ENCODE measurements around the gene KRT32. TPM values are rescaled to one million over a fixed set of nuclear protein-coding genes. Genes with fewer than 3 reads are reported as not detected.

KRT32 gene
- total RNA-seq, 2 experiments from 2014 or later, result not detected

GRCh38 chr17:41418116-41418860 is 48.9 kb downstream of the KRT32 start:
- Mint-ChIP-seq H3K9me3 (no peaks in the 10 kb centered on the region), H3K4me3 (no peak overlapping the region), H3K27ac (no peak overlapping the region), H3K36me3 (no peaks in the 10 kb centered on the region), H3K27me3 (no peaks in the 10 kb centered on the region), H3K4me1 (ENCODE audit: low read depth) (peaks cover 3% of the 10 kb centered on the region)
- DNase-seq, result no peak
- POLR2A ChIA-PET, result no interaction called here
- CTCF ChIA-PET, result interaction anchor here (0.8 to 1.5 kb wide), 7 partner anchors 10 to 547 kb away, joined by 3 to 8 read pairs (median 4); no protein-coding TSS in a partner anchor
- intact Hi-C loops (cut with micrococcal nuclease), result no loop called here

DNA sequence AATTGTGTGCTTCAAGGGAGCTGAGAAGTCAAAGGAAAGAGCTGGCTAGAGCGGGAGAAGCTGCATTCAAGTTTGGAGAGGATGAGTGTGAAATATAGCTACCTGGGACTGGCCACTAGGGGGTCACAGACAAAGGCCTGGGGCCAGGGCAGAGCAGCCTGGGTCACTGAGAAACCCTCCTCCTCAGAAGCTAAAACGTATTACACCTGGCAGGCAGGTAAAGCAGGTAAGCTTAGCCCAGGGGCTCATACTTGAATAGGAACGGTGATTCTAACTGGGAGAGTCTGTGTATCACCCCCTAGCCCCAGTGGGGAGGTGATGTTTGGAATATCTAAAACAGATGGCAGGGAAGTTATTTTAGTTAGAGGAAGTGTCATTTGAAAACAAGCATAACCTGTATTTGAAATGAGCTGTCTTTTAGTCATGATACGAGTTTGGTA is 49.6 kb downstream of the KRT32 start:
- no peak for DNase-seq
- ChIA-PET CTCF (interaction anchor here (0.6 to 1.5 kb wide), 8 partner anchors 10 to 546 kb away, joined by 3 to 8 read pairs (median 4); no protein-coding TSS in a partner anchor), POLR2A (no interaction called here)
- Mint-ChIP-seq H3K4me1 (ENCODE audit: low read depth) (peaks cover 3% of the 10 kb centered on the region), H3K27me3 (no peaks in the 10 kb centered on the region), H3K9me3 (no peaks in the 10 kb centered on the region), H3K36me3 (no peaks in the 10 kb centered on the region), H3K27ac (no peak overlapping the region), H3K4me3 (no peak overlapping the region)
- intact Hi-C loops (cut with micrococcal nuclease), result no loop called here

DNA sequence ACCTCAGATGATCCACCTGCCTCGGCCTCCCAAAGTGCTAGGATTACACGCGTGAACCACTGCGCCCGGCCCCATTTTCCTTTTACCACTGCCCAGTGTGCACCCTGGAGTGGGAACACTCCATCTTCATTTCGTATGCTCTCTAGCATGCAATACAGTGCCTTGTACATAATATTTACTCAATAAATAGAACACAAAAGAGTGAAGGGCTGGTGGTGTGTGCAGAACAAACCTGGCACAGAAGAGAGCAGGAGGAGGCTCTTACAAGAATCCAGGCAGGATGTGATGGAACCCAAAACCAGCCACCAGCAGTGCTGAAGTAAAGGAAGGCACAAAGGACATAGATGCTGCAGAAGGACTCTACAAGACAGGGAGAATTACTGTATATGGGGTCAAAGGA is 50.1 kb downstream of the KRT32 start:
- CTCF ChIA-PET, result interaction anchor here (0.6 to 1.5 kb wide), 9 partner anchors 9 to 546 kb away, joined by 3 to 8 read pairs (median 4); no protein-coding TSS in a partner anchor
- intact Hi-C loops (cut with micrococcal nuclease), result no loop called here
- H3K4me1 Mint-ChIP-seq (ENCODE audit: low read depth), result peaks cover 3% of the 10 kb centered on the region
- no peak overlapping the region for H3K27ac Mint-ChIP-seq
- no peaks in the 10 kb centered on the region for H3K36me3 Mint-ChIP-seq
- no peaks in the 10 kb centered on the region for H3K9me3 Mint-ChIP-seq
- POLR2A ChIA-PET, result no interaction called here
- DNase-seq, result no peak
- H3K4me3 Mint-ChIP-seq, result no peak overlapping the region
- no peaks in the 10 kb centered on the region for H3K27me3 Mint-ChIP-seq

GRCh38 chr17:41416479-41416878 is 50.7 kb downstream of the KRT32 start:
- intact Hi-C loops (cut with micrococcal nuclease), result no loop called here
- no peak overlapping the region for H3K4me3 Mint-ChIP-seq
- no peak overlapping the region for H3K27ac Mint-ChIP-seq
- DNase-seq, result no peak
- H3K27me3 Mint-ChIP-seq, result no peaks in the 10 kb centered on the region
- no peaks in the 10 kb centered on the region for H3K36me3 Mint-ChIP-seq
- ChIA-PET POLR2A (no interaction called here), CTCF (interaction anchor here (0.7 to 0.9 kb wide), 2 partner anchors 11 to 331 kb away, joined by 3 read pairs; no protein-coding TSS in a partner anchor)
- peaks cover 3% of the 10 kb centered on the region for H3K4me1 Mint-ChIP-seq (ENCODE audit: low read depth)
- no peaks in the 10 kb centered on the region for H3K9me3 Mint-ChIP-seq

- intact Hi-C loops (cut with micrococcal nuclease), result no loop called here
Observed at GRCh38 chr17:41415833-41416335, 51.3 kb downstream of the KRT32 start.

GRCh38 chr17:41415411-41415810 is 51.8 kb downstream of the KRT32 start:
- Mint-ChIP-seq H3K4me1 (ENCODE audit: low read depth) (peaks cover 3% of the 10 kb centered on the region), H3K36me3 (no peaks in the 10 kb centered on the region), H3K4me3 (no peak overlapping the region), H3K27me3 (no peaks in the 10 kb centered on the region), H3K27ac (no peak overlapping the region), H3K9me3 (no peaks in the 10 kb centered on the region)
- ChIA-PET CTCF (interaction anchor here (0.7 to 0.9 kb wide), 2 partner anchors 8 to 330 kb away, joined by 3 read pairs; no protein-coding TSS in a partner anchor), POLR2A (no interaction called here)
- no peak for DNase-seq
- intact Hi-C loops (cut with micrococcal nuclease), result no loop called here

More at GRCh38 chr17:41415833-41416335, 51.3 kb downstream of the KRT32 start:
- Mint-ChIP-seq H3K27me3 (no peaks in the 10 kb centered on the region), H3K9me3 (no peaks in the 10 kb centered on the region), H3K4me3 (no peak overlapping the region), H3K4me1 (ENCODE audit: low read depth) (peaks cover 3% of the 10 kb centered on the region), H3K27ac (no peak overlapping the region), H3K36me3 (no peaks in the 10 kb centered on the region)
- CTCF ChIA-PET, result interaction anchor here (0.7 to 0.9 kb wide), 2 partner anchors 8 to 330 kb away, joined by 3 read pairs; no protein-coding TSS in a partner anchor
- POLR2A ChIA-PET, result no interaction called here
- DNase-seq, result no peak

- Mint-ChIP-seq H3K27ac (no peak overlapping the region), H3K9me3 (no peaks in the 10 kb centered on the region), H3K36me3 (no peaks in the 10 kb centered on the region), H3K27me3 (no peaks in the 10 kb centered on the region), H3K4me1 (ENCODE audit: low read depth) (peaks cover 8% of the 10 kb centered on the region), H3K4me3 (no peak overlapping the region)
- CTCF ChIA-PET, result no interaction called here
- intact Hi-C loops (cut with micrococcal nuclease), result no loop called here
- no peak for DNase-seq
- POLR2A ChIA-PET, result interaction anchor here (1.1 kb wide), 1 partner anchor 10 kb away, joined by 3 read pairs; no protein-coding TSS in a partner anchor
Observed at GRCh38 chr17:41413982-41414381, 53.2 kb downstream of the KRT32 start.

GRCh38 chr17:41413353-41413957 is 53.7 kb downstream of the KRT32 start:
- H3K4me3 Mint-ChIP-seq, result no peak overlapping the region
- no peaks in the 10 kb centered on the region for H3K27me3 Mint-ChIP-seq
- POLR2A ChIA-PET, result interaction anchor here (1.1 kb wide), 1 partner anchor 10 kb away, joined by 3 read pairs; no protein-coding TSS in a partner anchor
- CTCF ChIA-PET, result no interaction called here
- no peak for DNase-seq
- no peaks in the 10 kb centered on the region for H3K36me3 Mint-ChIP-seq
- no peak overlapping the region for H3K27ac Mint-ChIP-seq
- H3K9me3 Mint-ChIP-seq, result no peaks in the 10 kb centered on the region
- H3K4me1 Mint-ChIP-seq (ENCODE audit: low read depth), result peaks cover 12% of the 10 kb centered on the region
- intact Hi-C loops (cut with micrococcal nuclease), result no loop called here

GRCh38 chr17:41411072-41411840 is 55.9 kb downstream of the KRT32 start:
- H3K9me3 Mint-ChIP-seq, result no peaks in the 10 kb centered on the region
- no peaks in the 10 kb centered on the region for H3K27me3 Mint-ChIP-seq
- intact Hi-C loops (cut with micrococcal nuclease), result no loop called here
- H3K4me1 Mint-ChIP-seq (ENCODE audit: low read depth), result peaks cover 14% of the 10 kb centered on the region
- ChIA-PET CTCF (no interaction called here), POLR2A (no interaction called here)
- no peak overlapping the region for H3K4me3 Mint-ChIP-seq
- no peaks in the 10 kb centered on the region for H3K36me3 Mint-ChIP-seq
- H3K27ac Mint-ChIP-seq, result no peak overlapping the region
- DNase-seq, result no peak

Small RNAs within 50 kb of the gene (microRNA-seq; reads per million reads assigned to microRNA genes)
- not detected for gene MIR6510 (ENCODE audit: borderline microRNAs expressed, borderline number of aligned reads, borderline replicate concordance)

Other genes with a start within 250 kb of the KRT32 start
- gene KRTAP9-2, start 240.7 kb downstream of the KRT32 start, total RNA-seq, result not detected
- not detected for gene KRTAP9-3, start 234.9 kb downstream of the KRT32 start, total RNA-seq
- not detected for gene KRTAP9-8, start 229.4 kb downstream of the KRT32 start, total RNA-seq
- gene KRTAP9-4, start 217.7 kb downstream of the KRT32 start, total RNA-seq, result not detected
- not detected for gene KRTAP9-9, start 212.0 kb downstream of the KRT32 start, total RNA-seq
- not detected for gene KRTAP9-6, start 202.0 kb downstream of the KRT32 start, total RNA-seq
- not detected for gene KRTAP9-7, start 191.7 kb downstream of the KRT32 start, total RNA-seq
- not detected for gene KRTAP29-1, start 164.5 kb downstream of the KRT32 start, total RNA-seq
- not detected for gene KRTAP16-1, start 158.1 kb downstream of the KRT32 start, total RNA-seq
- not detected for gene KRTAP17-1, start 151.7 kb downstream of the KRT32 start, total RNA-seq
- gene KRT33A, start 116.6 kb downstream of the KRT32 start, total RNA-seq, result not detected
- gene KRT33B, start 97.6 kb downstream of the KRT32 start, total RNA-seq, result not detected
- not detected for gene KRT34, start 85.1 kb downstream of the KRT32 start, total RNA-seq
- not detected for gene KRT31, start 69.8 kb downstream of the KRT32 start, total RNA-seq
- not detected for gene KRT37, start 42.8 kb downstream of the KRT32 start, total RNA-seq
- not detected for gene KRT38, start 26.4 kb downstream of the KRT32 start, total RNA-seq
- not detected for gene KRT35, start 13.8 kb upstream of the KRT32 start, total RNA-seq
- gene KRT36, start 22.5 kb upstream of the KRT32 start, total RNA-seq, result not detected
- not detected for gene KRT13, start 38.2 kb upstream of the KRT32 start, total RNA-seq
- gene KRT15, start 51.5 kb upstream of the KRT32 start, total RNA-seq, result not detected
- not detected for gene KRT19, start 60.9 kb upstream of the KRT32 start, total RNA-seq
- gene KRT9, start 104.7 kb upstream of the KRT32 start, total RNA-seq, result not detected
- not detected for gene KRT14, start 119.5 kb upstream of the KRT32 start, total RNA-seq
- not detected for gene KRT16, start 145.4 kb upstream of the KRT32 start, total RNA-seq
- not detected for gene KRT17, start 157.2 kb upstream of the KRT32 start, total RNA-seq
- gene EIF1, start 221.5 kb upstream of the KRT32 start, total RNA-seq, result 1,000 to 10,000 TPM; 1,052 to 1,072 TPM
- not detected for gene GAST, start 244.9 kb upstream of the KRT32 start, total RNA-seq

Measured in activated CD4-positive, alpha-beta memory T cell treated with anti-CD3 and anti-CD28 coated beads for 36 hours (primary cell).